Activated naive CD8-positive, alpha-beta T cell (primary cell): ENCODE results near the gene COQ9.
"Not testable (repeated sequence)": the region's sequence is repeated elsewhere in the genome, so short reads cannot be mapped to it uniquely, and the experiment has no call there.

ENCODE experiments used
- H3K27ac Mint-ChIP-seq: one replicate; pipeline ENCODE4 v1.8.0; 2021; ENCODE audit warnings: mixed read lengths
- H3K27me3 Mint-ChIP-seq: one replicate; pipeline ENCODE4 v1.8.0; 2021; ENCODE audit warnings: mixed read lengths
- H3K36me3 Mint-ChIP-seq: one replicate; pipeline ENCODE4 v1.8.0; 2021; ENCODE audit warnings: mixed read lengths
- H3K4me1 Mint-ChIP-seq: one replicate; pipeline ENCODE4 v1.8.0; 2021; ENCODE audit warnings: low read depth, mixed read lengths
- H3K4me3 Mint-ChIP-seq: one replicate; pipeline ENCODE4 v1.8.0; 2021; ENCODE audit warnings: mild to moderate bottlenecking, mixed read lengths
- H3K9me3 Mint-ChIP-seq: one replicate; pipeline ENCODE4 v1.8.0; 2021; ENCODE audit warnings: low read depth, mixed read lengths

Gene COQ9, protein sequence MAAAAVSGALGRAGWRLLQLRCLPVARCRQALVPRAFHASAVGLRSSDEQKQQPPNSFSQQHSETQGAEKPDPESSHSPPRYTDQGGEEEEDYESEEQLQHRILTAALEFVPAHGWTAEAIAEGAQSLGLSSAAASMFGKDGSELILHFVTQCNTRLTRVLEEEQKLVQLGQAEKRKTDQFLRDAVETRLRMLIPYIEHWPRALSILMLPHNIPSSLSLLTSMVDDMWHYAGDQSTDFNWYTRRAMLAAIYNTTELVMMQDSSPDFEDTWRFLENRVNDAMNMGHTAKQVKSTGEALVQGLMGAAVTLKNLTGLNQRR

GRCh38 chr16:57447186-57447962, at the start of gene COQ9, which contains the start of gene CIAPIN1:
COQ9 (plus strand) TSS chr16:57447479; CDS start chr16:57447506, 27 bp downstream.
CIAPIN1 (minus strand) TSS chr16:57447385; CDS start chr16:57440928, 6,457 bp downstream.
- peaks cover 39% of the 10 kb centered on the region for H3K4me1 Mint-ChIP-seq
- peak within 1 kb of the TSS; percentile 91 for H3K27ac Mint-ChIP-seq
- no peaks in the 10 kb centered on the region for H3K27me3 Mint-ChIP-seq
- no peaks in the 10 kb centered on the region for H3K9me3 Mint-ChIP-seq
- no peaks in the 10 kb centered on the region for H3K36me3 Mint-ChIP-seq
- H3K4me3 Mint-ChIP-seq: peak within 1 kb of the TSS; percentile 94

DNA sequence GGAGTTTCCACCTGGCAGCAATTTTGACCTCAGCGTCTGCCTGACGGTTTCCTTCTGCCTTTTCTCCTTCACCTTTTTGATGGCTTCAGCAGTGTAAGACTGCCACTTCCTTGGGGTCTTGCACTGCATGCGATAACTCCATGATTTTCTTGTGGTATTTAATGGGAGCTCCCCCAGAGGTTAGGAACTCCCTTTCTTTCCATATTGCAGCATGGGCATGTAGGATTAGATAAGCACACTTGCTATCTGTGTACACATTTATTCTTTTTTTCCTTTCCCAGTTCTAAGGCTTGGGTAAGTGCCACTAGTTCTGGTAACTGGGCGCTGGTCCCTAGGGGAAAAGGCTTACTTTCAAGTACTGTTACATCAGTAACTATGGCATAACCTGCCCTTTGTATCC, 49.8 kb upstream of the COQ9 start:
- not testable (repeated sequence) for H3K27ac Mint-ChIP-seq, H3K4me1 Mint-ChIP-seq, H3K9me3 Mint-ChIP-seq, H3K36me3 Mint-ChIP-seq, H3K27me3 Mint-ChIP-seq, H3K4me3 Mint-ChIP-seq

DNA sequence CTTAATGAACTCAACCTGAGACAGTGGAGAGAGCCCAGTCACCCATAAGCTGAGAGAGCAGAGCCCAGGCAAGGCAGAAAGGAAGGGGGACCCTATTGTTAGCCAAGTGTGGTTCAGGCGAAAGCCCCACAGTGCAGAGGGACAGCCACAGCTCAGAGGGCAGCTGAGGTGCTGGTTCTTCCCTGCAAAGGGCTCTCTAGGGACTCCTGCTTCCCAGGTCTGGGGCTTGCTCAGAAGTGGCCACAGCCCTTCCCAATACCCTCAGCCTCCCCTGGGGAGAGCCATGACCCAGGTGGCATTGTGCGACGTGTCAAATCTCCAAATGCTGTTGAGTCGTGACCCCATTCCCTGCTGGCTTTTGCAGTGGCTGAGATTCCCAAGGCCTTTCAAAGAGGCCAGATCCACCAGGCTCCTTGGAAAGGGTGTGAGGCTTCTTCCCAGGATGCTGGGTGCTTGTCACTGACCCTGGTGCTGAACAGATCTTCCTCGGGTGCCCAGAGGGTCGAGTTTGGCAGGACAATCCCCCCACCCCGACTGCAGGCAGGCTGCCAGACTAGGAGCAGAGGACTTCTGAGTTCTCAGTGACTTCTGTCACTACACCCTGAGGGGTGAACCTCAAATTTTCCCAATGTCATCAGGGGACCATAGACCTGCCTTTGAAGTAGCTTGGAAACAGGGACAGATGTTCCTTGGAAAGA, 45.2 kb upstream of the COQ9 start:
- Mint-ChIP-seq H3K27me3 (no peaks in the 10 kb centered on the region), H3K4me3 (no peak overlapping the region), H3K27ac (no peak overlapping the region), H3K9me3 (no peaks in the 10 kb centered on the region), H3K36me3 (no peaks in the 10 kb centered on the region), H3K4me1 (no peaks in the 10 kb centered on the region)

GRCh38 chr16:57403965-57404817, 43.1 kb upstream of the COQ9 start, which contains the start of gene CCL17:
CCL17 (plus strand) TSS chr16:57404767; CDS start chr16:57413933, 9,166 bp downstream.
- H3K27me3 Mint-ChIP-seq: no peaks in the 10 kb centered on the region
- H3K9me3 Mint-ChIP-seq: no peaks in the 10 kb centered on the region
- H3K4me3 Mint-ChIP-seq: no peak within 1 kb of the TSS
- H3K27ac Mint-ChIP-seq: no peak within 1 kb of the TSS
- no peaks in the 10 kb centered on the region for H3K36me3 Mint-ChIP-seq
- no peaks in the 10 kb centered on the region for H3K4me1 Mint-ChIP-seq

DNA sequence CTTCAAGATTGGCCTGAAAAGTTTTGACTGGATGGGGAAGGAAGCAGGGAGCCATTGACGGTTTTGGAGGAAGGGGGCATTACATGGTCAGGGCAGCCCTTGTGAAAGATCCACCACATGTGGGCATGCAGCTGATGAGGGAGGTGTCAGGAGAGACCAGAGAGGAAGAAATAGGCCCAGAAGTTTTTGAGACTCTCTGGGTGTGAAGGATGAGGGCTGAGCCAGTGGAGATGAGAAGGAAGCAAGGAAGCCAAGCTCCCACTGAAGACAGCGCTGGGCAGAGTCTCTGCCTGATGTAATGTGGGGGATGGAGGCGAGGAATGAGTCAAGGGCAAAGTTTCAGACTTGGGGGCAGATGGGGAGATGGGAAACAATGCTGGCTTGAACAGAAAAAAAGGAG, 42.2 kb upstream of the COQ9 start:
- no peak overlapping the region for H3K27ac Mint-ChIP-seq
- H3K4me3 Mint-ChIP-seq: no peak overlapping the region
- no peaks in the 10 kb centered on the region for H3K9me3 Mint-ChIP-seq
- no peaks in the 10 kb centered on the region for H3K4me1 Mint-ChIP-seq
- no peaks in the 10 kb centered on the region for H3K27me3 Mint-ChIP-seq
- H3K36me3 Mint-ChIP-seq: no peaks in the 10 kb centered on the region

DNA sequence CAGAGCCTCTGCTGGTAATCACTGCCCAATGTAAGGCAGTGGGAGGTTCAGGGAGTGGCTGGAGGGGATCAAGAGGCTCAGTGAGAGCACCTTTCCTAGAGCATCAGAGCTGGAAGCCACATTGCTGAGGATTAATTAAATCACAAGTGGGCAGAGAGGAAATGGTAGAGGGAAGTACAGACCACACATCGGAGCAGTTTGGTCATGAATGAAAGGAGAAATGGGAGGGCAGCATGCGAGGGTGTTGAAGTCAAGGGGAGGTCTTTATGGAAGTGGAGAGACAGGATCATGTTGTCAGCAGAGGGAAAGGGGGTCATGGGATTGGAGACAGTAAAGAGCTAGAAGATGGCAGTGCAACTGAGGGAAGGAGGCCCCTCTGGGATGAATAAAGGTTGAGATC, 40.4 kb upstream of the COQ9 start:
- Mint-ChIP-seq H3K4me1 (no peaks in the 10 kb centered on the region), H3K36me3 (no peaks in the 10 kb centered on the region), H3K4me3 (no peak overlapping the region), H3K27me3 (no peaks in the 10 kb centered on the region), H3K27ac (no peak overlapping the region), H3K9me3 (no peaks in the 10 kb centered on the region)

GRCh38 chr16:57407521-57408353, 39.5 kb upstream of the COQ9 start:
- no peaks in the 10 kb centered on the region for H3K27me3 Mint-ChIP-seq
- no peaks in the 10 kb centered on the region for H3K9me3 Mint-ChIP-seq
- no peaks in the 10 kb centered on the region for H3K4me1 Mint-ChIP-seq
- H3K4me3 Mint-ChIP-seq: no peak overlapping the region
- H3K27ac Mint-ChIP-seq: no peak overlapping the region
- H3K36me3 Mint-ChIP-seq: no peaks in the 10 kb centered on the region

GRCh38 chr16:57409065-57409464, 38.2 kb upstream of the COQ9 start:
- Mint-ChIP-seq H3K27me3 (no peaks in the 10 kb centered on the region), H3K4me3 (no peak overlapping the region), H3K36me3 (no peaks in the 10 kb centered on the region), H3K27ac (peak overlapping the region; percentile 9), H3K4me1 (no peaks in the 10 kb centered on the region), H3K9me3 (no peaks in the 10 kb centered on the region)

- H3K36me3 Mint-ChIP-seq: no peaks in the 10 kb centered on the region
- no peaks in the 10 kb centered on the region for H3K4me1 Mint-ChIP-seq
- no peak overlapping the region for H3K27ac Mint-ChIP-seq
- no peaks in the 10 kb centered on the region for H3K9me3 Mint-ChIP-seq
- H3K4me3 Mint-ChIP-seq: no peak overlapping the region
- H3K27me3 Mint-ChIP-seq: no peaks in the 10 kb centered on the region
Measured at GRCh38 chr16:57409870-57410587, 37.2 kb upstream of the COQ9 start.

- Mint-ChIP-seq H3K36me3 (no peaks in the 10 kb centered on the region), H3K27me3 (no peaks in the 10 kb centered on the region), H3K9me3 (no peaks in the 10 kb centered on the region), H3K4me1 (no peaks in the 10 kb centered on the region), H3K27ac (no peak overlapping the region), H3K4me3 (no peak overlapping the region)
Measured at GRCh38 chr16:57411362-57411976, 35.8 kb upstream of the COQ9 start.

- Mint-ChIP-seq H3K27ac (no peak overlapping the region), H3K4me1 (peaks cover 7% of the 10 kb centered on the region), H3K9me3 (no peaks in the 10 kb centered on the region), H3K4me3 (no peak overlapping the region), H3K27me3 (no peaks in the 10 kb centered on the region), H3K36me3 (no peaks in the 10 kb centered on the region)
Measured at GRCh38 chr16:57412584-57412983, 34.7 kb upstream of the COQ9 start.

DNA sequence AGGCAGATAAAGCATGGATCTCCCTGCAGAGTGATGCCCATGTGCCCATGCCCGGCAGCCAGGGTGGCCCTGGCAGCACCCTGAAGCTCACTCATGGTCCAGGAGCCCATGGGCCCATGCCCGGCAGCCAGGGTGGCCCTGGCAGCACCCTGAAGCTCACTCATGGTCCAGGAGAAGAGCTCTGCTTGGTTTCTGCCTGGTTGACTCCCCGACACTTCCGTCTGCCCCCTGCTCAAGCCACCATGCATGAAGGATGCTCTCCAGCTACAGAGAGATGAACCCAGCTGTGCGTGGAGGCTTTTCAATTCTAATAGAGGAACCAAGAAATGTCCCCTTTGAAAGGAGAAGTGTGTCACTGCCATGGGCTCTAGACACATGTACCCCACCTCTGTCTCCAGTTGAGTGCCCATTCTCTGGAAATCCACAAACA, 34.0 kb upstream of the COQ9 start:
- Mint-ChIP-seq H3K27me3 (no peaks in the 10 kb centered on the region), H3K27ac (no peak overlapping the region), H3K4me1 (peaks cover 10% of the 10 kb centered on the region), H3K36me3 (no peaks in the 10 kb centered on the region), H3K9me3 (no peaks in the 10 kb centered on the region), H3K4me3 (no peak overlapping the region)

DNA sequence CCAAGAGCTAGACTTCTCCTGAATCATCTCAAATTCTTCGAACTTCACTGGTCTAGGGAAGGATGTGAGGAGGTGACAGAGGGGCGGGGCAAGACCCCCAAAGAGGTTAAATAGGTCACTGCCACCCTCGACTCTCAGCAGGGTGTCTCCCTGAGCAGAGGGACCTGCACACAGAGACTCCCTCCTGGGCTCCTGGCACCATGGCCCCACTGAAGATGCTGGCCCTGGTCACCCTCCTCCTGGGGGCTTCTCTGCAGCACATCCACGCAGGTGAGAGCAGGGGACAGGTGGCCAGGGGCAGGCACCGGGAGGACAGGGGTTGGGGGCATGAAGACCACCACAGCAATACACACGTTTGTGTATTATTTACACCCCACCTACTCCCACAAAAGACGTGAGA, 33.5 kb upstream of the COQ9 start:
- no peak overlapping the region for H3K27ac Mint-ChIP-seq
- no peaks in the 10 kb centered on the region for H3K36me3 Mint-ChIP-seq
- H3K4me1 Mint-ChIP-seq: peaks cover 12% of the 10 kb centered on the region
- H3K27me3 Mint-ChIP-seq: no peaks in the 10 kb centered on the region
- no peaks in the 10 kb centered on the region for H3K9me3 Mint-ChIP-seq
- no peak overlapping the region for H3K4me3 Mint-ChIP-seq
